Keratinocyte (primary cell): ENCODE measurements around the gene SPOCD1.

Source experiments
- CTCF ChIP-seq, 3 experiments: IDR thresholded peaks in 1 of 3; conservative IDR thresholded peaks in 1 of 3; optimal IDR thresholded peaks in 1 of 3; 2 replicates in 2 of 3; 3 replicates in 1 of 3; pipeline versions ENCODE3 to v1.5.1; 2011; ENCODE audit warnings: low read length in 3 of 3, mild to moderate bottlenecking in 3 of 3, moderate library complexity in 2 of 3, control low read depth in 1 of 3, inconsistent platforms in 1 of 3; ENCODE audit not compliant: insufficient read depth in 2 of 3; ENCODE audit errors: extremely low read depth in 1 of 3
- EZH2 ChIP-seq: IDR thresholded peaks from one replicate; pipeline ENCODE4 v1.6.1; 2012; ENCODE audit warnings: inconsistent platforms, mild to moderate bottlenecking, low read length, moderate library complexity

- TF ChIP-seq CTCF (optimal IDR thresholded peaks at IDR 0.05 in 1 of 3, IDR thresholded peaks at IDR 0.05 in 1 of 3, conservative IDR thresholded peaks at IDR 0.05 in 1 of 3; ENCODE audit: extremely low read depth in 1 of 3, insufficient read depth in 2 of 3, low read length in 3 of 3) = no peak
- no peak for TF ChIP-seq EZH2
Observed at GRCh38 chr1:31785020-31785946, 30.5 kb downstream of the SPOCD1 start.
